IPS-18c (cell line): ENCODE measurements around the gene ASF1B.

Experiments
- H3K4me3 ChIP-seq: 2 replicates; pipeline ENCODE4 v1.7.0; 2013; ENCODE audit warnings: low read depth, mild to moderate bottlenecking, low read length, moderate library complexity; ENCODE audit not compliant: insufficient read depth
- H3K9me3 ChIP-seq: one replicate; pipeline ENCODE4 v1.6.1; 2013; ENCODE audit warnings: mild to moderate bottlenecking, low read length, moderate library complexity; ENCODE audit not compliant: control insufficient read depth, insufficient read depth

The ASF1B gene

DNA sequence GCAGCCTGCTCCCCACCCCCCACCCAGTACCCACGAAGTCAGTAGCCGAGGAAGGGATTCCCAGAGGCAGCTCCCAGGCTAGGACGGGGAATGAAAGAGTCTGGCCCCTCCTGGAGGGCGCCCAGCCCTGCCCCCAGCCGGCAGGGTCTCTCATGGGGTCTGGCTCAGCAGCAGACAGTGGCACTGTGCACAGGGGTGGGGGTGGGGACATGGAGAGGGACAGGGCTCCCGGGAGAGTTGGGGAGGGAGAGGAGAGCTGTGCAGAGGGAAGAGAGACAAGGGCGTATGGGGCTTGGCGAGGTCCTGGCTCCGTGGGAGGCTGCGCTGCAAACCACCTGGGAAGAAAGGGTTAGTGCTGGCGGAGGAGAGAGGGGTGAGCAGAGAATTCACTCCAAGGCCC, 27.7 kb upstream of the ASF1B start:
- Histone ChIP-seq H3K9me3 (peaks cover 2% of the 10 kb centered on the region), H3K4me3 (no peak overlapping the region)

DNA sequence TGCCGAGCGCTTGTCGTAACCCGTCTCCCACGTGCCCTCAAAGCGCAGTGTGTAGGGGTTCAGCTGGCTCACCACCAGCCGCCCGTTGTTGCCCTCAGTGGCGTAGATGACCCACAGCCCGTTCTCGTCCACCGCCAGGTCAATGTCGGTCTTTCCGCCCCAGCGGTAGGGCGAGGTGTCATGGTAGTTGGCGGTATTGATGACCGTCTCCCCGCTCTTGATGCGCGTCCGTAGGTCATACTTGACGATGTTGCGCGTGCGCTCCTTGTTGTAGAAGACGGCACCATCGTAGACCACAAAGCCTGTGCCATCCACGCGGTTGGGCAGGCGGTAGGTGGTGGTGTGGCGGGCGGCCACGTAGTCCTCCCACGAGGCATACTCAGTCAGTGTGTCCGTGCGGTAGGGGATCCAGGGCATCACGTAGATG, 26.5 kb upstream of the ASF1B start:
- H3K4me3 ChIP-seq = no peak overlapping the region
- H3K9me3 ChIP-seq = peaks cover 2% of the 10 kb centered on the region

DNA sequence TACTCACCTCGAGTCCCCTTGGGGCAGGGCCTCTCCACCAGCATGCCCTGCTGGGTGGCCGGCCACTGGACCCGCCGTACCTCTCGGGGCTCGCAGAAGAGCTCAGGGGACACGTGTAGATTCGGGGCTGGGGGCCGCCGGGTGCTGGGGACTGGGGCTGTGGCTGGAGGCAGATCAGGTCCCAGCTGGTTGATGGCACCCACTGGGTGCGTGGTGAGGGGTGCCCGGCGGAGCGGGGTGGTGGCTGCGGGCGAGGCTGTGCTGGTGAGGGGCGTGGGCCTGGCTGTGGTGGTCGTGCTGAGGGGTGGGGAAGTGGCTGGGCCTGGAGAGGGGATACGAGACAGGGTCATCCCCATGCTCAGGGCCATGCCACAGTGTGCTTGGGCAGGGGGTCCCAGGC, 24.9 kb upstream of the ASF1B start:
- Histone ChIP-seq H3K4me3 (no peak overlapping the region), H3K9me3 (peaks cover 2% of the 10 kb centered on the region)

DNA sequence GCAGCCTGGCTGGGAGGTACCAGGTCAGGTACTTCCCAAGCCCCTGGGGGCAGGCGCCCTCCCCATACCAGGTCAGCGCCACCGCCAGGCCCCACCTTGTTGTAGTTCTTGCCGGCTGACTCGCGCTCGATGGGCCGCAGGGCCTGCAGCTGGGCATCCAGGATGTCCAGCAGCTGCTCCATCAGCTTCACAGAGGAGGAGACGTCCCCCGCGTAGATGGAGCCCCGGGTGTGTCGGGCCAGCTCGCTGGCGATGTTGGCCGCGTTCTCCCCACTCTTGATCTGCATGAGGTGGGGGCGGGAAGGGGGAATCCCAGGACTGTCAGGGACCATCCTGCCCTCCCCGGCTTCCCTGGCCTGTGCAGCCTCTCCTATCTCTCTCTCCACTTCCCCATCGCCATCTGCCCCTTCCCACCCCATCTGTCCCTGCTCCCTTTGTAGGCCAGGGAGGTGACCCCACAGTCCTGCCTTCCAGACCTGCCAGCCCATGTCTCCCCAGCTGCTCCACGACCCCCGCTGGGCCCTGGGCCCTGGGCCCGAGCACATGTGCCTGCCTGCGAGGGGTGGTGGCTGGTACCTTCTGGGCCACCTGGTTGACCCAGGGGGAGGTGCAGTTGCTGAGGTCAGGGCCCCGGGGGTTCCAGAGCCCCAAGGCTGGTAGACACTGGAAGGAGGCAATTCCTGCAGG, 23.8 kb upstream of the ASF1B start:
- Histone ChIP-seq H3K4me3 (no peak overlapping the region), H3K9me3 (peaks cover under 1% of the 10 kb centered on the region)

DNA sequence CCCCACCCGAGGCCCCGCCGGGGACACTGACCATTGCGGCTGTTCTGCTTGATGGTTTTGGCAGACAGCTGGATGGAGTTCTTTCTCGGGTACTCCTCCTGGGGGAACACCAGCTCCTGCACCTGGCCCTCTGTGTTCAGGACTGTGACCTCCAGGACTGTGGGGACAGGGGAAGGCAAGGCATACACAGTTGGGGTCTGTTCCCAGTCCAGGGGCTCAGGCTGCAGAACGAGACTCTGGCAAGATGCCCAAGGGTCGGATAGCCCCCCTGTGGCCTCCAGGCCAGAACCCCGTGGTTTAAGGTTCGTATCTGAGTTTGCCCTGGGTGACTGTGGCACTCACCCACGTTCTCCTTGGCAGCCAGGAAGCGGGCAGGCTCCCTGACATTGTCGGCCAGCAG, 22.7 kb upstream of the ASF1B start:
- H3K9me3 ChIP-seq = no peaks in the 10 kb centered on the region
- no peak overlapping the region for H3K4me3 ChIP-seq

DNA sequence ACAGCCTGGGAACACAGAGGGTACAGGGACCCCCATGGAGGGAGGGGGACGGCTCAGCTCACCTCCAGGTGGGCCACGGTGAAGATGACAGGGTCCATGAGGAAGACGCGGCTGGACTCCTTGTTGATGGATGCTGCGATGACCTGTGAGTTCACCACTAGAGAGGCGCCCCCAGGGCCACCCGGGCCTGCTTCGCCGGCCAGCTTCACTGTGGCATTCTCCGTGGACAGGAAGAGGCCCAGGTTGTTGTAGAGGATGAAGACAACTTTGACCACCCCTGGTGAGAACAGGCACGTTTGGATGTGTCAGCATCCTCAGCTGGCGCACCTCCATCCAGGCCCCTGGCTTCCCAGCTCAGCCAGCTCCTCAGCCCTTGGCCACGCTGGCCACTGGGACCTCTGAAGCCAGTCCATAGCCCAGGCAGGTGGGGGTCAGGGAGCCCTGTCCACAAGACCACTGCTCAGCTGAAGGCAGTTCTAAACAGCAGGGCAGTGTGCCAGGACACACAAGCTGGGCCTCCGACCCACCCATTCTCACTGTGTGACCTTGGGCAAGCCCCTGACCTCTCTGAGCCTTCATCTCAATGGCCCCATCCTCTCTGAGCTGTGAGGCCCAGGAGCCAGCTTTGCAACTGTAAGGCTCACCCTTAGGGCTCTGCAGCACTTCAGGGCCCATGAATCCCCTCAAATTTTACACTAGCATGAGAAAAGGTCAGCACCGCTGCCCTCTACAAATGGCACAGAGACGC, 22.1 kb upstream of the ASF1B start:
- H3K9me3 ChIP-seq = no peaks in the 10 kb centered on the region

DNA sequence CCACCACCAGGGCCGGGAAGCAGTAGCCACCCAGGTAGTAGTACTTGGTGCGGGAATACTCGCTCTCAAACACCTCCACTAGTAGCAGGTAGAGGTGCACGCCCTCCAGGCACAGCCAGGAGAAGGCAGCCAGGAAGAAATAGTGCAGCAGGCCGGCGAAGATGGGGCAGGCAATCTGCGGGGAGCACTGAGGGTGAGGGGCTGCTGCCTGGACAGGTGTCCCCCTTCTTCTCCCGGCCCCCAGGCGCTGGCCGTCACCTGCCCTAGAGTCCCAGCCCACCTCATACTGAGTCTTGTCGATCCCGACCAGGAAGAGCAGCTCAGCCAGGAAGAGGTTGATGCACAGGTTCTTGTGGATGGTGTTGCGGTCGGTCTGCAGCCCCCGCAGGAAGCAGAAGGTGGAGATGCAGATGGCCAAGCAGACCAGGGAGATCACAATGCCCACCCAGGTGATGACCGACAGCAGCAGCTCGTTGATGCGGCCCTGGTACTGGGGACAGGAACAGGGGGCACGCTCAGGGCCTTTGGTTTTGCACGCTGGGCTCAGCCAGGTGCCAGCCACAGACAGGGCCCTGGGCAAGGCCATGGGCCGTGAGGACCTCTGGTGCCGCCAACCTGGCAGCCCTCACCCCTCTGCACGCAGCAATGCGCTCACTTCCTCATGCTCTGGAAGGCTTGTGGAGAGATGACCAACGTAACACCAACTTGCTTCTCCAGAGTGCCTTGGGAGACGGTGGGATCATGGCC, 20.8 kb upstream of the ASF1B start:
- H3K4me3 ChIP-seq = no peak overlapping the region
- no peaks in the 10 kb centered on the region for H3K9me3 ChIP-seq

More for the DNA sequence above, 22.1 kb upstream of the ASF1B start:
- no peak overlapping the region for H3K4me3 ChIP-seq

DNA sequence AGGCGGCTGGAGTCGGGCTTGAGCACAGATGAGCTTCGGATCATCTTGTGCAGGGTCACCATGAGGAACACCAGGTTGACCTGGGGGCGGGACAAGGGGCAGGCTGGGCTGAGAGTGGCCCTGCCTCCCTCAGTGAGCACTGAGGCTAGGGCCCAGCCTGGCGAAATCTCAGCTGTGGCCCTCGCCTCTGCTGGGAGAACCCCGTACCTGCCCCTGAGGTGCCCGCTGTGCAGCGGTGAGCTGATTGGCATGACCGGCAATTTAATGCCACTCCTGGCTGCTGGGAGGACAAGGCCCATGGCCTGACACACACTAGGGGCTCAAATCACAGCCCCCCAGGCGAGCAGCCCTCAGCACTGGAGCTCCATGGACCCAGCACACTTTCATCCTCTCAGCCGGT, 19.7 kb upstream of the ASF1B start:
- no peaks in the 10 kb centered on the region for H3K9me3 ChIP-seq
- no peak overlapping the region for H3K4me3 ChIP-seq

DNA sequence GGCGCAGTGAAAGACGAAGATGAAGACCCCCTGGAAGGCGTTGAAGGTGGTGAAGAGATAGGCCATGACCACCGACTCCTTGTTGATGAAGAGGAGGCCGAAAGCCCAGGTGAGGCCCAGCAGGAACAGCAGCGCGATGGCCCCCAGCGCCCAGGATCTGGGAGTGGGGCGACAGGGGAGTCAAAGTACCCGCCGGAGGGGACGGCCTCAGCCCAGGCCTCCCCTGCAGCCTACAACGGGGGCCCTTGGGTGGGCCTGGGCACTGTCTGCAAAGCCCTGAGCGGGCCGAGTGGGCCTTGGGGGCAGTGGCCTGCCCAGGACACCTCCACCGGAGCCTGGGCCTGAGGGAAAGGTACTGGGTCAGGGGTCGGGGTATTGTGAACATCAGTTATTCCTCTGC, 19.0 kb upstream of the ASF1B start:
- Histone ChIP-seq H3K4me3 (no peak overlapping the region), H3K9me3 (no peaks in the 10 kb centered on the region)

DNA sequence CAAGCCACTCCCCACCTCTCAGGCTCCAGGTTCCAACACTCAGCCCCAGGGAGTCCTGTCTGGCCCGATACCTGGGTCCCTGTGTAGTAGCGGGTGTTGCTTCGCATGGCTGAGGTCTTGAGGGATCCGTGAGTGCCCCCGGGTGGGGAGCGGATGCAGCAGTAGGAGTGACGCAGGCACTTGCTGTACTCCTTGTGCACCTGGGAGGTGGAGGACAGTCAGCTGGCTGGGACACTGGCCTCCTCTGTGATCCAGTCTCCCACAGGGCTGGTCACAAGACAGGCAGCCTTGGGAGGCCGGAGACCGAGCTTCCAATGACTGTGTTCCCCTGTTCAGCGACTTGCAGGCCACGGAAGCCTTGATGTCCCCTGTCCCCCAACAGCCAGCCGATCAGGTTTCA, 16.3 kb upstream of the ASF1B start:
- no peaks in the 10 kb centered on the region for H3K9me3 ChIP-seq
- no peak overlapping the region for H3K4me3 ChIP-seq

DNA sequence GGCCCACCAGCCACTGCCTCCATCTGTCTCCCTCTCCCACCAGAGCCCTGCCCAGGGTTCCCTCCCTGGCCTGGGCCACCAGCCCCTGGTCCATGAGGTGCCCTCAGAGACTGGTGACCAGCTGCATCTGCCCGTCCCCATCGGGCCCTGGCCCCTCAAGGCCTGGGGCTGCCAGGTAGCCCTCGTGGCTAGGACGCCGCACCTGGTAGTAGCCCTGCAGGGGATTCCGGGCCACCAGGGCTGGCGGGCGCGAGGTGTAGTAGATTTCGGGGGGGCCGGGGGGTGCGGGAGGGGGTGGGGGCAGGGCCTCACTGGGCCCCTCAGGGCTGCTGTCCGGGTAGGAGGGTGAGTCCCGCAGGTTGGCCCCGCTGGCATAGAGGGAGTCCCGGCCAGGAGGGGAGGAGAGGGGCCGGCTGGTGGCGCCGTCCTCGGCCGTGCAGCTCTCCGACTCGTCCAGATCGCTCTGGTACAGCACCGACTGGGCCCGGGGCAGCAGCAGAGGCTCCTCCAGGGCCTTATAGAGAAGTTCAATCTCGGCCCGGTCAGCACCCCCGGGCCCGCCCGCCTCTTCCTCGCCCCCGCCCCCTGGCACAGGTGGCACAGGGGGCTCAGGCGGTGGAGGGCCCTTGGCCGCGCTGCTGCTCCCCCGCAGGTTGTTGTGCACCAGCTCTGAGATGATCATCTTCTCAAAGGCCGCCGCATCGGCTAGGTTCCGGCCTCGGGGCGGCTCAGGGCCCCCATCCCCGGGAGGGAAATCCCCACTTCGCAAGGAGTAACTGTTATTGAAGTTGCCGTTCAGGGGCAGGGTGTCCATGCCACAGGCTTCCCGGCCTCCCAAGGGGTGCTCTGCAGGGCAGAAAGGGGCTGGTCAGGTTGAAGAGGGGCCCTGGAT, 14.6 kb upstream of the ASF1B start:
- H3K4me3 ChIP-seq = no peak overlapping the region
- H3K9me3 ChIP-seq = no peaks in the 10 kb centered on the region

DNA sequence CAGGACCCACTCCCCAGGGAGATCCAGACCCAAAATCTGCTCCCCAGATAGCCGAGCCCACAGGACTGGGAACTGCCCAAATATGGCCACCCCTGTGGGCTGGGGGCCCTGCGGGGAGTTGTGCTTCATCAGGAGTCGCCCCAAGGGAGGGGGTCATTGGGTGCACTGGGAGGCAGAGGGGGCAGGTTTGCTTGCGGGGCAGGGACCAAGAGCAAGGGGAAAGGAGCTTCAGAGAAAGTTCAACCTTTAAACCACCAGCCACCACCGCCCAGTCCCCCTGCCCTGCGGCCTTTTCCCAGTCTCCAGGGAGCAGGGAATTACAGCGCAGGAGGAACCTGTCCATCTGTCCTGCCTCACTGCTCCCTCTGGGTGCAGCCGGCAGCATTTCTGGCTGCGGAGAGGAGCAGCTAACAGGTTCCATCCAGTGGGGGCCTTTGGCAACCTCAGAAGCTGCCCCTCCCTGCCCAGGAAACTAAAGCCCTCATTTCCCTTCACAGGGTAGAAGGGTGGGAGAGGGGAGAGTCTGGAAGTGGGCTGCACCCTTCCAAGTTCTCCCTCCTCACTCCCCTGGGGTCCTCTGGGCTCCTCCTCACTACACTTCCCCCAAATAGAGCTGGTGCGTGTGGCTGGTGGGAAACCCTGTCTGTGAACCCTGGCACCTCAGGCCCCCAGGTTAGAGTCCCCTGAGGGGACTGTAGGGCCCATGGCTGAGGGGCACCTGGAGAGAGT, 13.8 kb upstream of the ASF1B start:
- Histone ChIP-seq H3K4me3 (no peak overlapping the region), H3K9me3 (no peaks in the 10 kb centered on the region)

DNA sequence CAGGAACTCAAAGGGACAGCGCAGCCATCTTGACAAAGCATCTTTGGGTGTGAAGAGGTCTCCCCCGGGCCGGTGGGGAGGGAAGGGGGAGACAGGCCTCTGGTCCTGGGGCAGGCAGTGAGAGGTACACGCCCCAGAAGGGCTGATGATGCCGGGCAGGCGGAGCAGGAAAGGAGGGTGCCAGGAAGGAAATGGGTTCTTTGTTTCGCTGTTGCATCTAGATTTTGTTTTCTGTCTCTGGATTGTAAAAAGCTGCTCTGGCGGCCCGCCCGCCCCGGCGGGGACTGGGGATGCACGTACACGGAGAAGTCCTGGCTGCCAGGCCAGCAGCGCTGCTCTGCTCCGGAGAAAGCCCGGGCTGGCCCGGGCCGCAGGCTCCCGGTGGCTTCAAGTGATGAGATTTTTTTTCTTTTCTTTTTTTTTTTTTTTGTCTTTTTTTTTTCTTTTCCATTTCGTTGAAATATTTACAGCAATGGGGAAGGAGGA, 13.2 kb upstream of the ASF1B start:
- H3K9me3 ChIP-seq = no peaks in the 10 kb centered on the region
- H3K4me3 ChIP-seq = no peak overlapping the region

DNA sequence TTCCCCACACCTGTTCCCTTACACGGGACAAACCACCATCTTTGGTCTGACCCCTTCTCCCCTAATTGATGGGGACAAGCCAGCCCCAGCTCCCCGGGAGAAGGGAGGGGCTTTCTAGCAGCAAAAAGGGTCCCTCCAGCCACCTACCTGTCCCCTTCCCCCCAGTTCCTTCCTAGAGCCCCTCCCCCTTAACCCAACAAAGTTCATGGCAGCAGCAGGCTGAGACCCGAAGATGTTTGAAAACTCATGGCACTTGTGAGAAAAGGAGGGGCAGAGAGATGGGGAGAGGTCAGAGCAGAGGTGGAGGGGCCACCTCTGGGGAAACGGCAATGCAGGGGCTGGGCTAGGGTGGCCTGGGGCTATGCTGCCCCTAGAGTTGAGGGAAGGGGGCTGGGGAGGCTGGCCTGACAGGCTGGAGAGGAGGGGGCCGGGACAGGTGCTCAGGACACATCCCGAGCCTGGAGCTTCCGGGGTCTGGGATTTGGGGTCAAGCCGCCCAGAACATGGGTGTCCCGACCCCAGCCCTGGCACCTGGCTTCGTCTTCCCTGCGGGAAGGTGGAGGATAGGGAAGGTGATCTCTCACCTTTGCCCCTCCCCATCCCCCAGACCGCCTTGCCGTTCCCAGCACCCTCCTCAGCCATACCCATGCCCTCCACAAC, 12.5 kb upstream of the ASF1B start:
- no peak overlapping the region for H3K4me3 ChIP-seq
- H3K9me3 ChIP-seq = no peaks in the 10 kb centered on the region

DNA sequence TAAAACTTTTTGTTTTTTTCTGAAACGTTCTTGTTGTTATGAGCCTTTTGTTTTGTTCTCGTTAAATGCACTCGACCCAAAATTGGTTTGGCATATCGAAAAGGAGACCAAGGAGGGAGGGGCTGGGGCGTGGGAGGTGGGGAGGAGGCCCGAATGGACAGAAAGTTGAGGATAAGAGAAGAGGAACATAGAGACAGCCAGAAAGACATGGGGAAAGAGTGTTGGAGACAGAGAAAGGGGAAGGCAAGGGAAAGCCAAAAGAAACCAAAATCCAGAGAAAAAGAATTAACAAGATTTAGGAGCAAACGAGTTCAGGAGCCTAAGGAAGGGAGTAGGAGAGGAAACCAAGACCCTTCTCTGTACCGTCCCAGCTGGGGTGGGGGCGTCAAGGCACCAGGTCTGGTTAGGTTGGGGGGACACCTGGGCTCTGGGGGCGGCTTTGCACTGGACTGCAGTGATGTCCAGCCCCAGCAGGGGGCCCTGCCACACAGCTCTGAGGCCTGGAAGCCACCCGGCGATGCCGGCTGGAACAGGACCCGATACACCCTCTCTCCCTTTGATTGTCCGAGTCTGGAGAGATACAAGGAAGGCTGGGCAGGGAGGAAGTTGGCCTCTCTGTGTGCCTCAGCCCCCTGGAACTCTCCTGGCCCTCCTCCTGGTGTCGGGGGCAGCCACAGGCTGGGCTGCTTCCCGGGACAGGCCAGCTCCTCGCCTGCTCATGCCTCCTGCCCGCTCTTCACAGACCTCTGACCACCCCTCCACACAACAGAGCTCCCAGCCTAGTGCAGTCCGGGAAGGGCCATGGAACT, 11.6 kb upstream of the ASF1B start:
- H3K9me3 ChIP-seq = no peaks in the 10 kb centered on the region
- no peak overlapping the region for H3K4me3 ChIP-seq
